AG04450 (cell line): Measurements from ENCODE around the gene SIAH2. TPM values are rescaled to one million over a fixed set of nuclear protein-coding genes. Genes with fewer than 3 reads are reported as not detected.

Experiments
- CTCF ChIA-PET: fragments of 300-600, 350-600 bp; formaldehyde crosslinking; extraction: SDS; loops from one replicate; lab custom pipeline; 2022; ENCODE audit warnings: antibody characterized with exemption, inconsistent platforms; lab: Charles Lee
- POLR2A ChIA-PET: fragments of 350-600 bp; formaldehyde crosslinking; extraction: SDS; loops from one replicate; lab custom pipeline; 2021; ENCODE audit warnings: antibody characterized with exemption, inconsistent platforms; lab: Yijun Ruan, JAX
- DNase-seq: peaks from one replicate; pipeline ENCODE4 v3.0.0-alpha.2; 2011; ENCODE audit warnings: low read depth, low spot score
- H3K27ac ChIP-seq: one replicate; pipeline ENCODE4 v1.5.1; 2012; ENCODE audit warnings: low read depth, low read length, control low read depth
- H3K27me3 ChIP-seq: one replicate; pipeline ENCODE4 v1.6.0; 2012; ENCODE audit warnings: low read length; ENCODE audit not compliant: control insufficient read depth, insufficient read depth
- H3K4me3 ChIP-seq: 2 replicates; pipeline ENCODE4 v1.5.1; 2011; ENCODE audit warnings: mild to moderate bottlenecking, low read depth, low read length, control low read depth
- H3K9me3 ChIP-seq: 2 replicates; pipeline ENCODE4 v1.5.1; 2012; ENCODE audit warnings: low read length; ENCODE audit not compliant: control insufficient read depth, insufficient read depth
- polyA plus RNA-seq: library from polyadenylated mRNA; depleted of rRNA; stranded (reverse); fragments of >200 nt; gene quantifications from 2 replicates; pipeline ENCODE4 v1.2.3, GENCODE V29; 2011
- TF ChIP-seq, protein P1 (sequence below): IDR thresholded peaks from 2 replicates; pipeline ENCODE4 v1.5.1; 2011; ENCODE audit warnings: low read depth, low read length, control low read depth, inconsistent platforms

Gene SIAH2
- polyA plus RNA-seq, 1 experiment, result 31.1 TPM

DNA sequence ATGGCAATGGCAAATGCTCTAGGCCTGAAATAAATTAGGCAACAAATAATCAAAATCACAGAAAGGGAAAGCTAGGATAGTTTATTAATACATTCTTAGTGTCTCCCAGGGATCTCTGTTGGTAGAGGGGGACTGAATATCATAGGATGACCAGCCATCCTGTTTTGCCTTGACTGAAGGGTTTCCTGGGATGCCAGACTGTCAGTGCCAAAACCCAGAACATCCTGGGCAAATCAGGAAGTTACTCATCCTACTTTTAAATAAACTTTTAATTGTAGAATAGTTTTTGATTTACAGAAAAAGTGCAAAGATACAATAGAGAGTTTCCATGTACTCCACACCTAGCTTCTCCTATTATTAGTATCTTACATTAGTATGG is 21.8 kb upstream of the SIAH2 start:
- H3K27me3 ChIP-seq, result no peaks in the 10 kb centered on the region
- H3K4me3 ChIP-seq, result no peak overlapping the region
- H3K27ac ChIP-seq, result no peak overlapping the region
- TF ChIP-seq, protein P1, sequence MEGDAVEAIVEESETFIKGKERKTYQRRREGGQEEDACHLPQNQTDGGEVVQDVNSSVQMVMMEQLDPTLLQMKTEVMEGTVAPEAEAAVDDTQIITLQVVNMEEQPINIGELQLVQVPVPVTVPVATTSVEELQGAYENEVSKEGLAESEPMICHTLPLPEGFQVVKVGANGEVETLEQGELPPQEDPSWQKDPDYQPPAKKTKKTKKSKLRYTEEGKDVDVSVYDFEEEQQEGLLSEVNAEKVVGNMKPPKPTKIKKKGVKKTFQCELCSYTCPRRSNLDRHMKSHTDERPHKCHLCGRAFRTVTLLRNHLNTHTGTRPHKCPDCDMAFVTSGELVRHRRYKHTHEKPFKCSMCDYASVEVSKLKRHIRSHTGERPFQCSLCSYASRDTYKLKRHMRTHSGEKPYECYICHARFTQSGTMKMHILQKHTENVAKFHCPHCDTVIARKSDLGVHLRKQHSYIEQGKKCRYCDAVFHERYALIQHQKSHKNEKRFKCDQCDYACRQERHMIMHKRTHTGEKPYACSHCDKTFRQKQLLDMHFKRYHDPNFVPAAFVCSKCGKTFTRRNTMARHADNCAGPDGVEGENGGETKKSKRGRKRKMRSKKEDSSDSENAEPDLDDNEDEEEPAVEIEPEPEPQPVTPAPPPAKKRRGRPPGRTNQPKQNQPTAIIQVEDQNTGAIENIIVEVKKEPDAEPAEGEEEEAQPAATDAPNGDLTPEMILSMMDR, result no peak
- no peaks in the 10 kb centered on the region for H3K9me3 ChIP-seq
- DNase-seq, result no peak
- POLR2A ChIA-PET, result interaction anchor here (0.8 kb wide), 1 partner anchor 67 kb away, joined by 4 read pairs; no protein-coding TSS in a partner anchor
- CTCF ChIA-PET, result interaction anchor here (0.5 to 1.1 kb wide), 2 partner anchors 11 to 30 kb away, joined by 4 to 7 read pairs; no protein-coding TSS in a partner anchor

DNA sequence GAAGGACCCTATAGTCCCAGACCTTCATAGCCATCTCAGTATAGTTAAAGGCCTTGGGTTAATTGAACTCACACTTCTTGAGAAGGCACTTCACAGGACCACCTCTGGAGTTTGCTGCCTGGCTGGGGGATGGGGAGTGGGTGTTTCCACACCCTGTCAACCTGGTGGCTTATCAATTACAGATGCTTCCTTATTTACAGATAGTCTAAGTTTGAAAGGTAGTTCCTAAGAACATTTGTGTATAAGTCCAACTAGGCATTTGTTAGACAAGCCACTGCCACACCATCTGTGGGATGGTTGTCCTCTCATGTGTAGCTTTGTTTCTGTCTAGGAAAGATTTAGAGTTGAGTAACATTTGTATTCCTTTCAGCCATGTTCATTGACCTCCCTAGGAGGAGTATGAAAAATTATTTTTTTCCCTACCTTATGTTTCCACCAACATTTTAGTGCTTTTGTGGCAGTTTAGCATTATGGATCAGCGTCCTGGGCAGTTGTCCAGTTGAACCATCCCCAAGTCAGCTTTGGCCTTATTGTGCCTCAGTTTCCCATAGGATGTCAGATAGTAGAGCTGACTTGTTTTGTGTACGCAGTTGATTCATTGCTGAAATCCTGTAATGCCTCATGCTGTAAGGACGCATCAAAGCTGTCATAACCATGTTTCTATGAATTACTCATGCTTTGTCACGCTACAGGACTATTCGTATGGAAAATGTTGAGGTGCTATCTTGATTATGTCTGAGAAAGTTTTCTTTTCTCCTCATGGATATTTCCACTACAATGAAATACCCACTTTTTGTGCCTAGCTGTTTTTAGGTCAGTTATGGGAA is 21.2 kb upstream of the SIAH2 start:
- Histone ChIP-seq H3K27me3 (no peaks in the 10 kb centered on the region), H3K27ac (no peak overlapping the region), H3K4me3 (no peak overlapping the region), H3K9me3 (no peaks in the 10 kb centered on the region; the same call in 1 of the 2 replicates)
- DNase-seq, result no peak
- POLR2A ChIA-PET, result interaction anchor here (0.8 kb wide), 1 partner anchor 67 kb away, joined by 4 read pairs; no protein-coding TSS in a partner anchor
- TF ChIP-seq, protein P1, result no peak
- CTCF ChIA-PET, result interaction anchor here (0.5 to 1.1 kb wide), 2 partner anchors 10 to 29 kb away, joined by 4 to 7 read pairs; no protein-coding TSS in a partner anchor

DNA sequence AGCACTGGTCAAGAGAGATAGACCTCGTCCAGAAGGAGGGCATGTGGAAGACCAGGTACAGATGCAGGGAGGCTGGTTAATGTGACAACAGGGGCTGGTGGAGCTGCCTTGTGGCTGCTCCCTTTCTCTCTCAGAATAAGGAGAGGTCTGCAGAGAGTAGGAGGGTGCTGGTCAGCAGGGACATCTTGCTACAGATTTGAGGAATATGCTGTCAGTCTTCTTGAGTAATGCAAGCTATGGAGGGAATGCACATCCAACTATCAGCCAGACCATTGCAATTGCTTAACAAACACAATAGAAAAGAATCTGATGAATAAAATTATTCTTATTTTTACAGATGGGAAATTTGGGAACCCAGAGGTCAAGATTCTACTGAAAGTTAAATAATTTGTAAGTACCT is 20.3 kb upstream of the SIAH2 start:
- TF ChIP-seq, protein P1, result no peak
- H3K27me3 ChIP-seq, result no peaks in the 10 kb centered on the region
- no peak for DNase-seq
- H3K9me3 ChIP-seq, result peaks cover 6% of the 10 kb centered on the region; the same call in 1 of the 2 replicates
- POLR2A ChIA-PET, result no interaction called here
- H3K4me3 ChIP-seq, result no peak overlapping the region
- H3K27ac ChIP-seq, result no peak overlapping the region
- CTCF ChIA-PET, result no interaction called here

DNA sequence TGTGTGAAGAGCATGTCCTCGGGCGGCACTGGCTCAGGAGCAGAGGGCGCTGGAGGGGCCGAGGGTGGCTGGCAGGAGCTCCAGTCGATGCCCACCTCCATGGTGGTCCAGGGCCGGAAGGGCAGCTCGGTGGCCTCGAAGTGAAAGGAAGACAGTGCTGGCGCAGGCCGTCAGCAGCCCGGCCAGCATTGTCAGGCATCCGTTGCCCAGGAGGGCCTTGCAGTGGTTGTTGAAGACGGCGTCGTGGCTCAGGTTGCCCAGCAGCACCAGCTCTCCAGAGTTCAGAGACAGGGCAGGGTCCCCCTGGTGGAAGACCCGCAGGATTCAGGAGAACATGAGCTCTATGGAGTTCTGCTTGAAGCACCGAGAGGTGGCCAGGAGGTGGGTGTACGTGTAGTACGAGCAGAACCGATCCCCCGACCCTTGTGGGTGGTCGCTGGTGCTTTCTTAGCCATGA is 16.5 kb upstream of the SIAH2 start:
- Histone ChIP-seq H3K9me3 (peaks cover 14% of the 10 kb centered on the region), H3K4me3 (no peak overlapping the region), H3K27ac (no peak overlapping the region), H3K27me3 (no peaks in the 10 kb centered on the region)
- POLR2A ChIA-PET, result interaction anchor here (0.6 kb wide), 1 partner anchor 16 kb away, joined by 3 read pairs; the partner anchor contains the start of gene SIAH2
- CTCF ChIA-PET, result interaction anchor here (0.6 to 1.8 kb wide), 3 partner anchors 8 to 109 kb away, joined by 3 to 8 read pairs (median 3); no protein-coding TSS in a partner anchor
- DNase-seq, result no peak
- TF ChIP-seq, protein P1, result no peak
